Placental epithelial cell (primary cell): ENCODE data around the gene DACH2. TPM values are rescaled to one million over a fixed set of nuclear protein-coding genes. Genes with fewer than 3 reads are reported as not detected.

Experiments used
- small RNA-seq: library from RNA; depleted of rRNA; stranded (forward); fragments of <200 nt; gene quantifications from one replicate; pipeline ENCODE3, GENCODE V24; 2012
- total RNA-seq: library from RNA; depleted of rRNA; stranded (reverse); fragments of >200 nt; gene quantifications from 2 replicates; pipeline ENCODE4 v1.2.3, GENCODE V29; 2012

The DACH2 gene
- not detected in 2 replicates for total RNA-seq

GRCh38 chrX:86148024-86148511 is at the start of gene DACH2:
Gene DACH2, plus strand, starts transcription at chrX:86148451.

Small RNA genes lying within 50 kb of the gene (small RNA-seq; reads per million reads assigned to genes)
- gene FCF1P9 (not detected), gene RF00026 (not detected)

Other genes starting within 250 kb of the DACH2 start
- gene CHM, start 100.9 kb upstream of the DACH2 start, total RNA-seq: 13.0 and 17.1 TPM in 2 replicates